Heart right ventricle (tissue), 16 donors: ENCODE results near the gene ANK3. TPM values are rescaled to one million over a fixed set of nuclear protein-coding genes. Genes with fewer than 3 reads are reported as not detected.
"Not testable (repeated sequence)": the region's sequence is repeated elsewhere in the genome, so short reads cannot be mapped to it uniquely, and the experiment has no call there.

Source experiments
- ATAC-seq, 8 donors: fragments of 200-7000 bp; cut with Tn5 transposase; one replicate each; pipeline ENCODE4 v1.9.1; 2020; ENCODE audit warnings: mild to moderate bottlenecking in 8 of 8, moderate library complexity in 8 of 8, moderate number of reproducible peaks in 1 of 8
- DNase-seq, 2 donors: peaks; one replicate each; pipeline ENCODE4 v3.0.0-alpha.2; 2020
- H3K27ac ChIP-seq, 10 donors: fragments of 200-600 bp; sonication (generic) in 2 of 10; one replicate each; pipeline versions ENCODE4 v1.5.0 to v1.8.0; 2020 to 2022; ENCODE audit warnings: mild to moderate bottlenecking in 3 of 10
- H3K27me3 ChIP-seq, 7 donors: fragments of 200-600 bp; one replicate each; pipeline ENCODE4 v1.8.0; 2021 to 2022; ENCODE audit warnings: mild to moderate bottlenecking in 2 of 7
- H3K36me3 ChIP-seq, 9 donors: fragments of 200-600 bp; sonication (generic) in 1 of 9; one replicate each; pipeline versions ENCODE4 v1.5.0 to v1.8.0; 2020 to 2022; ENCODE audit warnings: mild to moderate bottlenecking in 2 of 9
- H3K4me1 ChIP-seq, 9 donors: fragments of 200-600 bp; sonication (generic) in 1 of 9; one replicate each; pipeline versions ENCODE4 v1.5.0 to v1.8.0; 2020 to 2022; ENCODE audit warnings: mild to moderate bottlenecking in 4 of 9
- H3K4me3 ChIP-seq, 10 donors: fragments of 200-600 bp; sonication (generic) in 2 of 10; one replicate each; pipeline versions ENCODE4 v1.5.0 to v1.8.0; 2020 to 2022; ENCODE audit warnings: mild to moderate bottlenecking in 7 of 10, moderate library complexity in 2 of 10
- H3K9me3 ChIP-seq, 11 donors: fragments of 200-600 bp in 10 of 11; sonication (generic) in 2 of 11; one replicate each; pipeline versions ENCODE4 v1.5.0 to v1.8.0; 2013 to 2022; ENCODE audit warnings: mild to moderate bottlenecking in 2 of 11, control low read depth in 1 of 11, moderate library complexity in 1 of 11
- WGBS, 2 donors: extraction: QIAGEN DNeasy Blood & Tissue Kit; methylation state at CpG; one replicate each; pipeline ENCODE4 v1.1.7; 2013; ENCODE audit warnings: inconsistent platforms in 1 of 2; 5-methylcytosine and 5-hydroxymethylcytosine counted together
- intact Hi-C, 10 donors: fragments of 100-400 bp; cut with DNase I; formaldehyde crosslinking; loops; one replicate each; pipeline versions ENCODE4 v1.11.1 to v1.14.2; 2022
- polyA plus RNA-seq, 2 donors: library from polyadenylated mRNA; stranded (reverse); fragments of 200-250 nt; gene quantifications; one replicate each; pipeline ENCODE4 v1.2.3, GENCODE V29; 2013
- total RNA-seq, 10 donors: library from RNA; stranded (reverse); fragmentation: NEBNext Ultra II Directional in 3 of 10; extraction: Animal tissue kit (Norgen Biotek cat#: 25700) in 3 of 10; gene quantifications; one replicate each; pipeline versions ENCODE4 v1.2.1 to v1.2.4, GENCODE V29; 2021 to 2023
- TF ChIP-seq, protein P1 (sequence below), 9 donors: fragments of 200-600 bp; sonication (generic) in 2 of 9; IDR thresholded peaks; one replicate each; pipeline versions ENCODE4 v1.5.0 to v1.8.0; 2021 to 2022; ENCODE audit warnings: antibody characterized with exemption in 9 of 9, mild to moderate bottlenecking in 5 of 9, moderate library complexity in 1 of 9
- donor health status: Arrhythmogenic right ventricular cardiomyopathy.
- donor health status: ischemic (EF 13 %, LVEDD 7.1; RV severe dilation, severe dysfunction).
- donor health status: healthy with polysubstance abuse.
- donor health status: DM: no; HTN: yes; CAD: no.
- donor health status: DM: no; HTN: no; CAD: no.
- donor health status: ischemic (EF 25% LVEDD 6.9; RV normal size, moderate dysfunction).
- donor health status: ischemic (EF 25% LVEDD 5.7; RV mildly dilated, moderate dysfunction).
- donor health status: healthy.
- donor health status: DM: yes; HTN: yes; CAD: no.
- donor health status: Ischemic cardiomyopathy.
- donor health status: ischemic (EF 35%, LVEDD 5.7; RV mildly dilated, moderate dysfunction).
- donor health status: nonischemic (EF 11% LVEDD 7.7; RV severe dilation, severe dysfunction).
- donor health status: DM: yes; HTN: yes; CAD: no.
- donor health status: PGD.
- donor health status: ischemic (EF 29% LVEDD 5.4; RV normal size, mild dysfunction).
- donor health status: nonischemic (EF 23%, LVEDD 6.1; RV moderate dilation, normal function).

The ANK3 gene
- total and polyA plus RNA-seq, 12 donors = 34.4 to 287 (median 245) TPM

DNA sequence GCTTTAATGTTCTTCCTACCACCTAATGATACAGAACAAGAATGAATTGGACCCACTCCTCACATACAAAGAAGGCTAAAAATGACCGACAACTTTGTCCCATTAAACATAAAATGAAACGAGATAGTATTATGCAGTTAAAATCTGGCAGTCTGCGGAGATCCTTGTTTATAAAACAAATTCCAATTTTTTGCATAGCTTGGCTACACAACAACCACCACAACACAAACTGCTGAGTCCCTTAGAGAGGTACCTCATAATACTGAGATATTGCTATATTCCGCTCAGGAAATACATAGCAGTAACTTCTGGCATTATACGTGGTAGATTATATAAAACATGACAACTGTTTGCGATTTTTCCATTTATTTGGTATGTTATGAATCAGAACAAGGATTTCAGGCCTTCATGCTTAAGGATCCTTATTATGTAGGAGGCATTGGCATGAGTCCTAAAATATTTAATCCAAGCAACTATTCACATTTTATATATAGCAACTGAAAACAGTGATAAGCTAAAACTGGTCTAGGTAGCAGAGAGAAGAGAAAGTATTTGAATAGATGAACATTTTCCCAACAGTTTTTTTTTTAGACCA, 96.0 kb downstream of the ANK3 start:
- Histone ChIP-seq H3K27ac (peak overlapping the region; percentile 4 to 86 (median 68)), H3K4me3 (peak overlapping the region in 6 of 10 donors; percentile 2 to 24 (median 7)), H3K27me3 (no peaks in the 10 kb centered on the region), H3K36me3 (no peaks in the 10 kb centered on the region), H3K9me3 (no peaks in the 10 kb centered on the region), H3K4me1 (peaks cover 0 to 75% (median 35%) of the 10 kb centered on the region in 9 donors)
- intact Hi-C loops = loop anchor here in 1 of 10 donors (10.0 kb wide), 1 partner anchor 141 kb away; no protein-coding TSS in a partner anchor
- 44 to 50% methylated on average over 6 of the region's 6 CpGs for WGBS, 2 donors
- DNase-seq (no peak), ATAC-seq (no peak)
- TF ChIP-seq, protein P1, sequence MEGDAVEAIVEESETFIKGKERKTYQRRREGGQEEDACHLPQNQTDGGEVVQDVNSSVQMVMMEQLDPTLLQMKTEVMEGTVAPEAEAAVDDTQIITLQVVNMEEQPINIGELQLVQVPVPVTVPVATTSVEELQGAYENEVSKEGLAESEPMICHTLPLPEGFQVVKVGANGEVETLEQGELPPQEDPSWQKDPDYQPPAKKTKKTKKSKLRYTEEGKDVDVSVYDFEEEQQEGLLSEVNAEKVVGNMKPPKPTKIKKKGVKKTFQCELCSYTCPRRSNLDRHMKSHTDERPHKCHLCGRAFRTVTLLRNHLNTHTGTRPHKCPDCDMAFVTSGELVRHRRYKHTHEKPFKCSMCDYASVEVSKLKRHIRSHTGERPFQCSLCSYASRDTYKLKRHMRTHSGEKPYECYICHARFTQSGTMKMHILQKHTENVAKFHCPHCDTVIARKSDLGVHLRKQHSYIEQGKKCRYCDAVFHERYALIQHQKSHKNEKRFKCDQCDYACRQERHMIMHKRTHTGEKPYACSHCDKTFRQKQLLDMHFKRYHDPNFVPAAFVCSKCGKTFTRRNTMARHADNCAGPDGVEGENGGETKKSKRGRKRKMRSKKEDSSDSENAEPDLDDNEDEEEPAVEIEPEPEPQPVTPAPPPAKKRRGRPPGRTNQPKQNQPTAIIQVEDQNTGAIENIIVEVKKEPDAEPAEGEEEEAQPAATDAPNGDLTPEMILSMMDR (IDR thresholded peaks at IDR 0.05) = no peak

GRCh38 chr10:60292998-60293397, 96.7 kb downstream of the ANK3 start:
- intact Hi-C loops = loop anchor here in 1 of 10 donors (10.0 kb wide), 1 partner anchor 142 kb away; no protein-coding TSS in a partner anchor
- peak overlapping the region; percentile 4 to 86 (median 68) for H3K27ac ChIP-seq
- DNase-seq (no peak), ATAC-seq (peak in 3 of 8 donors; percentile 18 to 30 (median 20))
- H3K36me3 ChIP-seq = no peaks in the 10 kb centered on the region
- peaks cover 0 to 80% (median 38%) of the 10 kb centered on the region in 9 donors for H3K4me1 ChIP-seq
- WGBS, 2 donors = 27 to 43% methylated on average over 8 of the region's 8 CpGs
- H3K9me3 ChIP-seq = no peaks in the 10 kb centered on the region
- no peaks in the 10 kb centered on the region for H3K27me3 ChIP-seq
- peak overlapping the region in 5 of 10 donors; percentile 2 to 24 (median 8) for H3K4me3 ChIP-seq
- TF ChIP-seq, protein P1 (IDR thresholded peaks at IDR 0.05) = no peak

DNA sequence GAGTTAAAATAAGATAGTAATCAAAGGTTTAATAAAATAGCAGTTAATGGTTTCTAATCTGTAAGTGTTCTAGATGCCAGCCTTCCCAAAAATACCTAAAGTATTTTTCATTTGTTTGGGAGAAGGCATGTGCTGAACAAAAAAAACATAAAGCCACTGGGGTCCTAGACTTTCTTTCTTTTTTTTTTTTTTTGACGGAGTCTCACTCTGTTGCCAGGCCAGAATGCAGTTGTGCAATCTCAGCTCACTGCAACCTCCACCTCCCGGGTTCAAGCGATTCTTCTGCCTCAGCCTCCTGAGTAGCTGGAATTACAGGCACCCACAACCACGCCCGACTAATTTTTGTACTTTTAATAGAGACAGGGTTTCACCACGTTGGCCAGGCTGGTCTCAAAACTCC, 97.1 kb downstream of the ANK3 start:
- not testable (repeated sequence) for ATAC-seq, H3K27me3 ChIP-seq, H3K9me3 ChIP-seq, H3K36me3 ChIP-seq, DNase-seq
- WGBS, 2 donors = 46 to 50% methylated on average over 5 to 6 of the region's 6 CpGs
- intact Hi-C loops = loop anchor here in 1 of 10 donors (10.0 kb wide), 1 partner anchor 142 kb away; no protein-coding TSS in a partner anchor
- H3K4me1 ChIP-seq = peaks cover 0 to 85% (median 42%) of the 10 kb centered on the region in 9 donors
- peak overlapping the region in 5 of 10 donors; percentile 2 to 24 (median 8) for H3K4me3 ChIP-seq
- peak overlapping the region in 9 of 10 donors; percentile 4 to 86 (median 68) for H3K27ac ChIP-seq

- peak in 2 of 8 donors; percentile 13 to 30 for ATAC-seq
- intact Hi-C loops = loop anchor here in 1 of 10 donors (10.0 kb wide), 1 partner anchor 143 kb away; no protein-coding TSS in a partner anchor
- H3K9me3 ChIP-seq = no peaks in the 10 kb centered on the region
- WGBS, 2 donors = 71 to 76% methylated on average over 5 of the region's 5 CpGs
- no peaks in the 10 kb centered on the region for H3K36me3 ChIP-seq
- peak overlapping the region in 8 of 10 donors; percentile 4 to 86 (median 64) for H3K27ac ChIP-seq
- TF ChIP-seq, protein P1 (IDR thresholded peaks at IDR 0.05) = no peak
- DNase-seq = no peak
- no peaks in the 10 kb centered on the region for H3K27me3 ChIP-seq
- no peak overlapping the region for H3K4me3 ChIP-seq
- peaks cover 0 to 93% (median 53%) of the 10 kb centered on the region in 9 donors for H3K4me1 ChIP-seq
Measured at GRCh38 chr10:60291344-60291930, 98.2 kb downstream of the ANK3 start.
